ENCODE data around the gene PYGB.

DNA sequence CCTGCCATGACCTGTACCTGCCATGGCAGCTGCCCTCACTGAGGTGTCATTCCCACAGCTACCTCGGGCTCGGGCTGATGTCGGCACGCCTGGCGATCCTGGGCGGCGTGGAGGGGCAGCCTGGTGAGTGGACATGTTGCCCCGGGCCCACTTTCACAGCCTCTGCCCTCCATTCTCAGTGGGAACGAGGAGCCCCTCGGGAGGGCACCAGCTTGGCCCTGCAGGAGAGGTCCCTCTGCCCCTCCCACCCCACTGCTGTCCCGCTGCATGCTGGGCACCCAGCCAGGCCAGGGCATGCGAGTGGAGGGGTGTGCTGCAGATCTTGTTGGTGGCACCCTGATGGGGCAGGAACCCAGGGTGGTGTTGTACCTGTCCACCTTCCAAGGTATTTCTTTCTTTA is 29.4 kb upstream of the PYGB start:
- TF ChIP-seq ARNTL (CRISPR knock-in tag; IDR thresholded peaks at IDR 0.05; ENCODE audit: borderline replicate concordance, low read depth) (no peak), TOX (CRISPR knock-in tag; IDR thresholded peaks at IDR 0.05; ENCODE audit: borderline replicate concordance) (no peak), ZFP3 (CRISPR knock-in tag; IDR thresholded peaks at IDR 0.05) (no peak)
